Calu3 (cell line): ENCODE measurements around the gene ZNF354C. TPM values are rescaled to one million over a fixed set of nuclear protein-coding genes. Genes with fewer than 3 reads are reported as not detected.

ENCODE experiments used
- BruUV-seq: library from RNA; stranded (reverse); fragments of 400-500 nt; replicated peaks from 2 replicates; lab custom pipeline; 2021; lab: Mats Ljungman, UMichigan
- CTCF ChIA-PET: fragments of 300-600 bp; sonication (Branson Sonifier 250); formaldehyde crosslinking; loops from one replicate; lab custom pipeline; 2022; ENCODE audit warnings: antibody characterized with exemption; lab: Charles Lee
- DNase-seq: peaks from one replicate; pipeline ENCODE4 v3.0.0; 2022
- H3K27ac Mint-ChIP-seq: one replicate; pipeline ENCODE4 v1.8.0; 2022; ENCODE audit warnings: mixed read lengths; ENCODE audit not compliant: unreplicated experiment
- H3K27me3 Mint-ChIP-seq: one replicate; pipeline ENCODE4 v1.8.0; 2022; ENCODE audit warnings: mixed read lengths; ENCODE audit not compliant: unreplicated experiment
- H3K36me3 Mint-ChIP-seq: one replicate; pipeline ENCODE4 v1.8.0; 2022; ENCODE audit warnings: mild to moderate bottlenecking, moderate library complexity, mixed read lengths; ENCODE audit not compliant: insufficient read depth, unreplicated experiment
- H3K4me1 Mint-ChIP-seq: one replicate; pipeline ENCODE4 v1.8.0; 2022; ENCODE audit warnings: mild to moderate bottlenecking, low read depth, mixed read lengths; ENCODE audit not compliant: unreplicated experiment
- H3K4me3 Mint-ChIP-seq: one replicate; pipeline ENCODE4 v1.8.0; 2022; ENCODE audit warnings: mild to moderate bottlenecking, low read depth, moderate library complexity, mixed read lengths; ENCODE audit not compliant: unreplicated experiment
- H3K9me3 Mint-ChIP-seq: one replicate; pipeline ENCODE4 v1.8.0; 2022; ENCODE audit warnings: low read depth, mixed read lengths; ENCODE audit not compliant: unreplicated experiment
- CTCF ChIP-seq: fragments of 200-600 bp; IDR thresholded peaks from one replicate; pipeline ENCODE4 v1.8.0; 2022; ENCODE audit warnings: antibody characterized with exemption; ENCODE audit not compliant: unreplicated experiment
- intact Hi-C: fragments of 100-400 bp; cut with micrococcal nuclease; formaldehyde crosslinking; loops from one replicate; pipeline ENCODE4 v1.10.0; 2022; ENCODE audit not compliant: unreplicated experiment
- total RNA-seq: library from RNA; stranded (reverse); gene quantifications from 2 replicates; pipeline ENCODE4 v1.2.3, GENCODE V29; 2022

ZNF354C gene
- total RNA-seq, 1 experiment from 2014 or later, result 2.1 TPM

GRCh38 chr5:179051784-179052183 lies 8.4 kb upstream of the ZNF354C start:
- DNase-seq, result no peak
- intact Hi-C loops, result no loop called here
- Mint-ChIP-seq H3K27ac (no peak overlapping the region), H3K27me3 (no peaks in the 10 kb centered on the region), H3K9me3 (peaks cover 34% of the 10 kb centered on the region), H3K4me1 (no peaks in the 10 kb centered on the region), H3K36me3 (no peaks in the 10 kb centered on the region), H3K4me3 (no peak overlapping the region)
- TF ChIP-seq CTCF, result no peak
- CTCF ChIA-PET, result no interaction called here
- BruUV-seq, result no TSS peak

GRCh38 chr5:179054036-179054785 lies 6.0 kb upstream of the ZNF354C start:
- Mint-ChIP-seq H3K9me3 (peaks cover 20% of the 10 kb centered on the region), H3K4me3 (no peak overlapping the region), H3K4me1 (no peaks in the 10 kb centered on the region), H3K36me3 (no peaks in the 10 kb centered on the region), H3K27ac (no peak overlapping the region), H3K27me3 (no peaks in the 10 kb centered on the region)
- DNase-seq, result no peak
- CTCF ChIA-PET, result no interaction called here
- BruUV-seq, result no TSS peak
- TF ChIP-seq CTCF, result no peak
- intact Hi-C loops, result no loop called here

- H3K36me3 Mint-ChIP-seq, result peaks cover under 1% of the 10 kb centered on the region
- no TSS peak for BruUV-seq
- intact Hi-C loops, result no loop called here
- H3K27ac Mint-ChIP-seq, result no peak overlapping the region
- TF ChIP-seq CTCF, result no peak
- H3K4me1 Mint-ChIP-seq, result no peaks in the 10 kb centered on the region
- CTCF ChIA-PET, result no interaction called here
- no peak for DNase-seq
- H3K27me3 Mint-ChIP-seq, result no peaks in the 10 kb centered on the region
- H3K4me3 Mint-ChIP-seq, result no peak overlapping the region
- peaks cover 24% of the 10 kb centered on the region for H3K9me3 Mint-ChIP-seq
Measured at GRCh38 chr5:179054876-179055275, 5.3 kb upstream of the ZNF354C start.

GRCh38 chr5:179055436-179055835 lies 4.7 kb upstream of the ZNF354C start:
- no peak for TF ChIP-seq CTCF
- no peaks in the 10 kb centered on the region for H3K27me3 Mint-ChIP-seq
- peaks cover 6% of the 10 kb centered on the region for H3K36me3 Mint-ChIP-seq
- BruUV-seq, result no TSS peak
- no peak overlapping the region for H3K4me3 Mint-ChIP-seq
- no peak overlapping the region for H3K27ac Mint-ChIP-seq
- H3K4me1 Mint-ChIP-seq, result no peaks in the 10 kb centered on the region
- CTCF ChIA-PET, result no interaction called here
- H3K9me3 Mint-ChIP-seq, result peaks cover 24% of the 10 kb centered on the region
- intact Hi-C loops, result no loop called here
- no peak for DNase-seq
